Measurements from ENCODE around the gene SYCP3. TPM values are rescaled to one million over a fixed set of nuclear protein-coding genes. Genes with fewer than 3 reads are reported as not detected.
"Not testable (repeated sequence)": the region's sequence is repeated elsewhere in the genome, so short reads cannot be mapped to it uniquely, and the experiment has no call there.

The SYCP3 gene
- total and polyA plus RNA-seq, 2 donors (not counting 1 experiment from before 2014, with no cell fraction given), result 0.02 to 0.17 TPM

DNA sequence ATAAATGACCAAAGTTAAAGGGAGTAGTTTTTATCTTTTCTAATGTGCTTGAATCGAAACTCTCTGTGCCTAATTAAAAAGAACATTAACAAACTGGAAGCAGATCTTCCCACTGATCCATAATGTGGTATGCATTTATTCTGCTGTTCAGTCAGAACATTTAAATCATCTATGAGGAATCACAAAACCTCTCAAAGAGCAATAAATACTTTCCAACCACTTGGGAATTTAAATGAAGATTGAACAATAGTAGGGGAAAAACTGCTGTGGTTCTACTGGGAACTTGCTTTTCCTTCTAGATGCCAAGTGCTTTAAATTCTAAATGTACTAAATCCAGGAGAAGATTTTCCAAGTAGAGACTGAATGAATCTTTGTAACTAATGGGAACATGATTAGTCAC lies 54.2 kb downstream of the SYCP3 start:
- no peaks in the 10 kb centered on the region for H3K4me1 ChIP-seq (ENCODE audit: control insufficient read depth, extremely low read depth, insufficient read depth, low read length)
- no peaks in the 10 kb centered on the region for H3K36me3 ChIP-seq (ENCODE audit: control insufficient read depth, insufficient read depth, low read length)
- TF ChIP-seq EZH2 (IDR thresholded peaks at IDR 0.05; ENCODE audit: low read length, missing control alignments) (no peak), CTCF (conservative IDR thresholded peaks at IDR 0.05 in 1 of 2, IDR thresholded peaks at IDR 0.05 in 1 of 2; ENCODE audit: low read depth in 1 of 2, low read length in 2 of 2) (no peak)
- H2AFZ ChIP-seq (ENCODE audit: low read length), result no peak overlapping the region
- no peak overlapping the region for H3K4me2 ChIP-seq (ENCODE audit: extremely low read depth, insufficient read depth, low read length)
- H3K79me2 ChIP-seq (ENCODE audit: control insufficient read depth, insufficient read depth, low read length), result no peaks in the 10 kb centered on the region
- H3K27ac ChIP-seq (ENCODE audit: insufficient read depth, low read length), result no peak overlapping the region
- no peaks in the 10 kb centered on the region for H4K20me1 ChIP-seq (ENCODE audit: control insufficient read depth, extremely low read depth, insufficient read depth, low read length)
- peak in 1 of 2 donors; percentile 34 for DNase-seq (ENCODE audit: low read depth in 2 of 2)
- no peak overlapping the region for H3K9ac ChIP-seq (ENCODE audit: insufficient read depth, low read length)
- no peak overlapping the region for H3K4me3 ChIP-seq (replicated peaks in 1 of 4; ENCODE audit: control extremely low read depth in 1 of 4, insufficient read depth in 1 of 4, low read depth in 3 of 4, low read length in 4 of 4)
- no peaks in the 10 kb centered on the region for H3K27me3 ChIP-seq (ENCODE audit: control insufficient read depth, insufficient read depth, low read length)
- no peaks in the 10 kb centered on the region for H3K9me3 ChIP-seq (ENCODE audit: control insufficient read depth, insufficient read depth, low read depth, low read length)

GRCh38 chr12:101681627-101682026 lies 57.6 kb downstream of the SYCP3 start:
- not testable (repeated sequence) for H3K27ac ChIP-seq (ENCODE audit: insufficient read depth, low read length); H3K4me1 ChIP-seq (ENCODE audit: control insufficient read depth, extremely low read depth, insufficient read depth, low read length); H3K79me2 ChIP-seq (ENCODE audit: control insufficient read depth, insufficient read depth, low read length); H3K9ac ChIP-seq (ENCODE audit: insufficient read depth, low read length); H3K4me2 ChIP-seq (ENCODE audit: extremely low read depth, insufficient read depth, low read length); H3K9me3 ChIP-seq (ENCODE audit: control insufficient read depth, insufficient read depth, low read depth, low read length); H3K27me3 ChIP-seq (ENCODE audit: control insufficient read depth, insufficient read depth, low read length); H4K20me1 ChIP-seq (ENCODE audit: control insufficient read depth, extremely low read depth, insufficient read depth, low read length); DNase-seq (ENCODE audit: low read depth in 2 of 2); H3K4me3 ChIP-seq (replicated peaks in 1 of 4; ENCODE audit: control extremely low read depth in 1 of 4, insufficient read depth in 1 of 4, low read depth in 3 of 4, low read length in 4 of 4); H2AFZ ChIP-seq (ENCODE audit: low read length); H3K36me3 ChIP-seq (ENCODE audit: control insufficient read depth, insufficient read depth, low read length)

GRCh38 chr12:101680647-101681046 lies 58.6 kb downstream of the SYCP3 start:
- Histone ChIP-seq H2AFZ (ENCODE audit: low read length) (no peak overlapping the region), H3K27ac (ENCODE audit: insufficient read depth, low read length) (no peak overlapping the region), H3K9ac (ENCODE audit: insufficient read depth, low read length) (no peak overlapping the region), H3K27me3 (ENCODE audit: control insufficient read depth, insufficient read depth, low read length) (no peaks in the 10 kb centered on the region), H3K4me2 (ENCODE audit: extremely low read depth, insufficient read depth, low read length) (no peak overlapping the region), H3K36me3 (ENCODE audit: control insufficient read depth, insufficient read depth, low read length) (no peaks in the 10 kb centered on the region), H3K9me3 (ENCODE audit: control insufficient read depth, insufficient read depth, low read depth, low read length) (no peaks in the 10 kb centered on the region), H4K20me1 (ENCODE audit: control insufficient read depth, extremely low read depth, insufficient read depth, low read length) (no peaks in the 10 kb centered on the region), H3K4me1 (ENCODE audit: control insufficient read depth, extremely low read depth, insufficient read depth, low read length) (no peaks in the 10 kb centered on the region), H3K4me3 (replicated peaks in 1 of 4; ENCODE audit: control extremely low read depth in 1 of 4, insufficient read depth in 1 of 4, low read depth in 3 of 4, low read length in 4 of 4) (no peak overlapping the region), H3K79me2 (ENCODE audit: control insufficient read depth, insufficient read depth, low read length) (no peaks in the 10 kb centered on the region)
- TF ChIP-seq CTCF (conservative IDR thresholded peaks at IDR 0.05 in 1 of 2, IDR thresholded peaks at IDR 0.05 in 1 of 2; ENCODE audit: low read depth in 1 of 2, low read length in 2 of 2) (no peak), EZH2 (IDR thresholded peaks at IDR 0.05; ENCODE audit: low read length, missing control alignments) (no peak)
- DNase-seq (ENCODE audit: low read depth in 2 of 2), result no peak
